SJCRH30 (cell line): ENCODE results near the gene DCAF5. TPM values are rescaled to one million over a fixed set of nuclear protein-coding genes. Genes with fewer than 3 reads are reported as not detected.
A peak's percentile ranks its signal among the peaks of the same experiment; 100 is the strongest.
"Not testable (repeated sequence)": the region's sequence is repeated elsewhere in the genome, so short reads cannot be mapped to it uniquely, and the experiment has no call there.

ENCODE experiments used
- DNase-seq, 2 experiments: peaks; one replicate each; pipeline ENCODE4 v3.0.0-alpha.2; 2015 to 2020
- H3K27ac ChIP-seq: fragments of 250-450 bp; sonication (Bioruptor Pico); 2 replicates; pipeline ENCODE4 v1.5.1; 2020; ENCODE audit warnings: mild to moderate bottlenecking, moderate library complexity
- H3K27me3 ChIP-seq: fragments of 250-450 bp; sonication (Bioruptor Pico); 2 replicates; pipeline ENCODE4 v1.5.1; 2020; ENCODE audit warnings: mild to moderate bottlenecking, moderate library complexity
- H3K36me3 ChIP-seq: fragments of 250-450 bp; sonication (Bioruptor Pico); 2 replicates; pipeline ENCODE4 v1.5.1; 2020; ENCODE audit warnings: mild to moderate bottlenecking, moderate library complexity
- H3K4me1 ChIP-seq: fragments of 250-450 bp; sonication (Bioruptor Pico); 2 replicates; pipeline ENCODE4 v1.5.1; 2020; ENCODE audit warnings: mild to moderate bottlenecking, moderate library complexity
- H3K4me3 ChIP-seq: fragments of 250-450 bp; sonication (Bioruptor Pico); 2 replicates; pipeline ENCODE4 v1.5.1; 2020; ENCODE audit warnings: mild to moderate bottlenecking, moderate library complexity
- H3K9me3 ChIP-seq: fragments of 250-450 bp; sonication (Bioruptor Pico); replicated peaks from 2 replicates; pipeline ENCODE4 v1.5.1; 2020; ENCODE audit warnings: mild to moderate bottlenecking, moderate library complexity
- total RNA-seq: library from RNA; depleted of rRNA; stranded (reverse); fragments of >200 nt; shearing (Covaris generic); gene quantifications from 2 replicates; pipeline ENCODE4 v1.2.3, GENCODE V29; 2014

The DCAF5 gene
- total RNA-seq, 1 experiment from 2014 or later, result 29.0 TPM

DNA sequence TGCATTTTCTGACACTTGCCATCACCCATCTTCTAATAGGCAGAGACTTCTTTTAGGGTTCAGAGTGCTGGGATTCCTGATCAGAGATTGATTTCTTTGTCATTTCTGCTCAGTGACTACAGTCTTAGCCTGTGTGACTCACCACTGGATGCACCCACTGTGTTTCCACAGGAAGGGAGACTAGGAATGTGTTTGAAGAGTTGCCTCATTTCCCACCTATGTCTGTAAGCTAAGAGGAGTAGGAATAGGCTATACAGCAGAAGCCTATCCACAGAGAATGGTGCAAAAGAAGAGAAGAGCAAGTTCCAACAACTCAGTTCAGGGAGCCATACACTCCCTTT lies 113.7 kb downstream of the DCAF5 start:
- Histone ChIP-seq H3K27me3 (no peaks in the 10 kb centered on the region), H3K27ac (peak overlapping the region; percentile 56), H3K4me3 (no peak overlapping the region), H3K4me1 (peaks cover 51% of the 10 kb centered on the region), H3K9me3 (no peaks in the 10 kb centered on the region), H3K36me3 (no peaks in the 10 kb centered on the region)
- DNase-seq, result peak in 1 of 2 experiments; percentile 32

DNA sequence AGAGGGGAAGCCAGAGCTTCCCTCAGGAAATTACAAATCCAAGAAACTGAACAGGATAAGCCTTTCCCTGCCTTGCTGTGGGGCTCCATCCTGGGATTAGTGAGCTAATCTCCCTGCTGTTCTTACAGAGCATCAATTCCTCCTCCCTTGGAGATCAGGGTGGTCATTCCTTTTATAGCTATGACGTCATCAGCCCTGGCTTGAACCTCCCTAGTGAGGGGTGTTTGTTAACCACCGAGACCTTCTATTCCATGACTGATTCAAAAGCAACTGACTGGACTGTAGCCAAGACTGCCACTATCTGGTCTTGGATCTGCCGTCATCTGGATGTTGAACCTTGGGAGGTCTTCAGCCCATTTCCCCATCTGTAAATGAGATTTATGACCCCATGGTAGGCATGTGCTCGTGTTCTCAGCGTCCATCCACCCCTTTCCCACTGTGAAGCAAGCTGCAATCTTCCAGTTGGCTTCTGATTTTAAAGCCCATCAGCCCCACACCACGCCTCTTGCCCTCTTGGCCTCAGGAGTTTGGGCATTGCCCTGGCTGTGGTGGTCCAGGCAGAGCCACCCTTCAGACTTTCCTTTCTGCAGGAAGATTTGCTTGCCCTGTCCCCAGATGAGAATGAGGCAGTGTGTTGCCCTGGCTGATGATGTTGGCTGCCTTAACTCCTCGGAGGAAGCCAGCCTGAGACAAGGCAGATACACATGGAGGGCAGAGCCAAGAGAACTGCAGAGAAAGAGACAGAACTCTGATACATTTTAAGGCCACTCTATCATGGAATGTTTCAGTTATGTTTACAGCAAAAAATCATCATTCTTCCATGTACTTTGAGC lies 114.2 kb downstream of the DCAF5 start:
- DNase-seq, result peak; percentile 89 to 94
- Histone ChIP-seq H3K36me3 (no peaks in the 10 kb centered on the region), H3K27me3 (no peaks in the 10 kb centered on the region), H3K4me1 (peaks cover 49% of the 10 kb centered on the region), H3K4me3 (no peak overlapping the region), H3K27ac (peak overlapping the region; percentile 56), H3K9me3 (no peaks in the 10 kb centered on the region)

DNA sequence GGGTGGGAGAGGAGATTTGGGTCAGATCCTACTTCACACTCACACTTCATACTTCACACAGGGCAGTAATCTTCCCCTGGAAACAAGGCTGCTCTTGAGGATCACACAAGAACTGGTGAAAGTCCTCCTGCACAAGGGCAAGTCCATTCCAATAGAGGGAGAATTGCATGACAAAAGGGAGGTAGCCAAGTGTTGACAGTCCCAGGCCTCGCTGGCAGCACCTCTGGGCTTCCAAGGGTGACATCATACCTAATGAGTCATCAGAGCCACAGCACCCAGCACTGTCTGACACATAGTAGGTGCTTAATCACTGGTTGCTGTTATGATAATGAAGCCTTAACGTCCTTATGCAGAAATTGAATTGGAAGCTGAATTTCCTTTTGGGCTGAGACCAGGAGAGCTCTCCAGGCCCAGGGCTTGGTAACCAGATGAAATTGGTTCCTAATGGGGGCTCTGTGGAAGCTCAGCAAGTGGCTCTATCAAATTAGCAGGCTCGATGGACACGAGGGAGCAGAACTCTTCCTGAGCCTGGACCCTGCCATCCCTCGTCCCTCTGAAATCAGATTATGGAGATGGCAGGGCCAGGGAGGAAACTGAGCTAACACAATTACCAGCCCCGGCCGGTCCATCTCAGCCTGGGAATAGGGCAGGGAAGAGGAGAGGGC lies 115.0 kb downstream of the DCAF5 start:
- Histone ChIP-seq H3K4me1 (peaks cover 43% of the 10 kb centered on the region), H3K27ac (peak overlapping the region; percentile 56), H3K9me3 (no peaks in the 10 kb centered on the region), H3K36me3 (no peaks in the 10 kb centered on the region), H3K27me3 (no peaks in the 10 kb centered on the region), H3K4me3 (no peak overlapping the region)
- no peak for DNase-seq

DNA sequence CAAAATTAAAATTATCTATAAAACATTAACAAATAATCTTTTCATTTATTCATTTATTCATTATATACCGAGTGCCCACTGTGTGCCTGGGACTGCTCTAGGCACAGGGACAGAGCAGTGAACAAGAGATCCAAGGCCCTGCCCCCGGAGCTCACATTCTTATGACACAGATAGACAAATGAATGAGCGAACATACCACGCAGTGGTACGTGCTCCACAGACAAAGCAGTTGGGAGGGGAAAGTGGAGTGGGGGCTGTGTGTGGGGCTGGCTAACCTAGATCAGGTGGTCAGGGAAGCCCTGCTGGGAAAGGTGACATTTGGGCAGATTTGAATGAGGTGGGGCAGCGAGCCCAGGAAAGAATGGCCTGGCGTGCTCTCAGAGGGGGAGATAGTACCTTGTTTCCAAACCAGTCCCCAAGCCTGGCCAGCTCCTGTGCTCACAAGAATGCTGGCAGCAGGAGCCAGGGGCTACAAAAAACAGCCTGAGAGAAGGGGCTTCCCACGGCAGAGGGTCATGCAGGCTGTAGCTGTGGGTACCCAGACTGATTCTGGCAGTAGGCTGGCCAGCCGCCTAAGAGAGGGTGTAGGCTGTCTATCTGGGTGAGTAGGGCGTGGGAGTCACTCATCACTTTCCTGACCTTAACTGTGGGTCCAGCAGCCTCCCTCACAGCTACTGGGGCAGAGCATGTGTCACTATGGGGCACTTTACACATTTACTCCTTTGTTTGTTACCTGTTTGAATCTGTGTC lies 116.0 kb downstream of the DCAF5 start:
- Histone ChIP-seq H3K27ac (no peak overlapping the region), H3K4me1 (peaks cover 34% of the 10 kb centered on the region), H3K4me3 (no peak overlapping the region), H3K27me3 (no peaks in the 10 kb centered on the region), H3K9me3 (no peaks in the 10 kb centered on the region), H3K36me3 (no peaks in the 10 kb centered on the region)
- no peak for DNase-seq

DNA sequence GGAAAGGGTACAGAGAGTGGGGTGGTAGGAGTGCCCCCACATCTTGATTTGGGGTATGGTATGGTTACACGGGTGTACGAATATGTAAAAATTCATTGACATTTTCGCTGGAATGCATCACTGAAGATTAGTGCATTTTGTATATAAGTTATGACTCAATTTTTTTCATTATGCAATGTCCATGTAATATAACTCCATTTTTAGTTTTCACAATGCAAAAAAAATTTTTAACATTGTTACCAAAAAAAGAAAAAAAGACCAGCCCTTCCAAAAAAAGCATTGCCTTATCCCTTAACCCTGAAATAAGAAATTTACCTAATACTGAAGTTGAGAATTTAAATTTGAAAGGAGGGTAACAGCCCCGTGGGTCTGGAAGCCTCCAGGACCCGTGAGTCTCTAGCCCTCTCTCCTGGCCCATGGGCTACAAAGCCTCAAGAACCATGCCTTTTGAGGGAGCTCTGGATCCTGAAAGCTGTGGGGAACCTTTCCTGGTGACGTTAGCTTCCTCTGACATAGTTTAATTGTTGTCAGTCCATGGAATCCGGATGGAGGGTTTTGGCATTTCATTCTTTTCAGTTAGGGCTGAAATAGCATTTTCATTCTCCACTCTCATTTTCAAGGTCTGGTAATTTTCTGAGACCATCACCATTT lies 118.2 kb downstream of the DCAF5 start:
- Histone ChIP-seq H3K9me3 (no peaks in the 10 kb centered on the region), H3K4me3 (no peak overlapping the region), H3K36me3 (no peaks in the 10 kb centered on the region), H3K4me1 (peaks cover 25% of the 10 kb centered on the region), H3K27ac (no peak overlapping the region), H3K27me3 (no peaks in the 10 kb centered on the region)
- DNase-seq, result no peak

DNA sequence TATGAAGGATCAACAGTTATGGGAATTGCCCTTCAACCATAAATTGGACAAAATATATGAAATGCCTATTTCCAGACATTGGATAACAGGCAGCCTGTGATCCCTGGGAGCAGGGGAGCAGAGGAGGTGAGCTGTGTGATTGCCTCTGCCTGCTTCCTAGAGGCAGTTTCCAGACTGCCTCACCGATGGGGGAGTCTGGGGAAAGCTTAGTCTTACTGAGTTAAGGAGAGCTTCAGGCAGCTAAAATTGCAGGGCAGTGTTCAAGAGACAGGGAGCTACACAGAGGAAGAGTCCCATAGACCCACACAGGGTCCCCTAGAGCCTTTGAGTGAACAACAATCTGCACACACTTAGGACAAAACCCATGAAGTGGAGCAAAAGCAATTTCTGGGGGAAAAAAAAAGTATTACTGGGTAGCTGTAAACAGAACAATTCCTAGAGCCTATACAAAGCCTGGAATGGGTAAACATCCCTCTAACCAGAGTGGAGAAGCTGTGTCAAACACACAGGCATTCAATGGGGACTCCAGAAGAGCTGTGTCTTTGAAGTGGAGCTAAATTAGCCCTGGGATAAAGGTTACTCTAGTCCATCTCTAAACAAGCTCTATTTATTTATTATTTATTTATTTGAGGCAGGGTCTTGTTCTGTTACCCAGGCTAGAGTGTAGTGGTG lies 125.5 kb downstream of the DCAF5 start:
- no peaks in the 10 kb centered on the region for H3K9me3 ChIP-seq
- no peaks in the 10 kb centered on the region for H3K27me3 ChIP-seq
- H3K36me3 ChIP-seq, result no peaks in the 10 kb centered on the region
- no peak for DNase-seq
- no peak overlapping the region for H3K4me3 ChIP-seq
- no peak overlapping the region for H3K27ac ChIP-seq
- no peaks in the 10 kb centered on the region for H3K4me1 ChIP-seq

DNA sequence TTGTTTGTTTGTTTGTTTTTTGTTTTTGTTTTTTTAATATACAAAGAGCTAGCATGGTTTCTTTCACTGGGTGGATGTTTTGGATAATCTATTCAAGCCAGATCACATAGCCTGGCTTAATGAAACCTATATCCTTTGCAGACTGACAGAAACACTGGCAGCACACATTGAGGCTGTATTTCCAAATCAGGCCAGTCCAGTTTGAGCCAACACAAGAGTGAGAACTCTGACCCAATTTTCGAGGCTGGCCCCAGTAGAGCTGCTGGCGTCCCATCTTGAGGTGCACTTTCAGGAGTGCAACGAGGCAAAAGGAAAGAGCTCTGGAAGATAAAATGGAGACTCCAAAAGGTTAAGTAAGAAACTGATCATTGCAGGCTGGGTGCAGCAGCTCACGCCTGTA lies 129.9 kb downstream of the DCAF5 start:
- Histone ChIP-seq H3K9me3 (no peaks in the 10 kb centered on the region), H3K27me3 (no peaks in the 10 kb centered on the region), H3K4me1 (no peaks in the 10 kb centered on the region), H3K36me3 (no peaks in the 10 kb centered on the region), H3K4me3 (no peak overlapping the region), H3K27ac (no peak overlapping the region)
- DNase-seq, result no peak

DNA sequence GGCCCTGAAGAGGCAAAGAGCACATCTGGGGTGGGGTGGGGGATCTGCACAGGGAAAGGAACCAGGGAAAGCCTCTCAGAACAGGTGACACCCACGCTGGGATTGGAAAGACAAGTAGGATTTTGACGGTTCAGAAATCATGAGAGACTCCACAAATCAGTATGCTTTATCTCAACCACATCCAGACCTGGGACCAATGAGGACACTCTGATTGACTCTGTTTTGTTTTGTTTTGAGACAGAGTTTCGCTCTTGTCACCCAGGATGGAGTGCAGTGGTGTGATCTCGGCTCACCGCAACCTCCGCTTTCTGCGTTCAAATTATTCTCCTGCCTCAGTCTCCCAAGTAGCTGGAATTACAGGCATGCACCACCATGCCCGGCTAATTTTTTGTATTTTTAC lies 130.8 kb downstream of the DCAF5 start:
- H3K27ac ChIP-seq, H3K9me3 ChIP-seq, DNase-seq, H3K27me3 ChIP-seq, H3K4me3 ChIP-seq, H3K4me1 ChIP-seq, H3K36me3 ChIP-seq: not testable (repeated sequence)

DNA sequence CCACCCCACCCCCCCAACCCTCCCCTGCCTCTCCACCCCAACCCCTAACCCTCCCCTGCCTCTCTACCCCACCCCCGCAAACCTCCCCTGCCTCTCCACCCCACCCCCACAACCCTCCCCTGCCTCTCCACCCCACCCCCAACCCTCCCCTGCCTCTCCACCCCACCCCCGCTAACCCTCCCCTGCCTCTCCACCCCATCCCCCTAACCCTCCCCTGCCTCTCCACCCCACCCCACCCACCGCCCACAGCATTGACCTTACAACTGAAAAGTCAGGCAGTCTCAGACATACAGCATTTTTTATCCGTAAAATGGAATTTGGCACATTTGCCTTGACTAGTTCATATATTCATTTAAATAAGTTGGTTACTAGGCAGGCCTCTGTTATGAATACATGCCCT lies 135.2 kb downstream of the DCAF5 start:
- no peak for DNase-seq
- no peaks in the 10 kb centered on the region for H3K27me3 ChIP-seq
- H3K9me3 ChIP-seq, result no peaks in the 10 kb centered on the region
- no peak overlapping the region for H3K4me3 ChIP-seq
- H3K36me3 ChIP-seq, result no peaks in the 10 kb centered on the region
- H3K4me1 ChIP-seq, result peaks cover 8% of the 10 kb centered on the region
- no peak overlapping the region for H3K27ac ChIP-seq

DNA sequence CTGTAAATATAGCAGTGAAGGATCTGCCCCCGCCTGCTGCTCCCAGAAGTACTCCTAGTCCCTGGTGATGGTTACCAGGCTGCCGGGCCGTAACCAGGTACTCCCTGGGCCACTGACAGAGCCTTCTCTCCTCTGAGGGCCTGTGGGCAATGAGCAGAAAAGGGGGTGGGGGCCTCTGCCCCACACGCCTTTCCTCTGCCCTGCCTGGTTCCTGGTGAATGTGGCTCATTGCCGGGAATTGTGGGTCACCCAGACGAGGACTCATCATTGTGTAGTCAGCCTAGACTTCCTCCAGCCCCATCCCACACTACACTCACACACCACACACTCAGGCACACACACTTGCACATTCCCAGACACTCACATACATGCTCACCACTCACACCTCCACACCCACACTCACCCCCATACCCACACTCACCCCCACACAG lies 138.1 kb downstream of the DCAF5 start:
- Histone ChIP-seq H3K27ac (no peak overlapping the region), H3K36me3 (no peaks in the 10 kb centered on the region), H3K27me3 (no peaks in the 10 kb centered on the region), H3K4me1 (peaks cover 8% of the 10 kb centered on the region), H3K4me3 (no peak overlapping the region), H3K9me3 (no peaks in the 10 kb centered on the region)
- DNase-seq, result no peak

DNA sequence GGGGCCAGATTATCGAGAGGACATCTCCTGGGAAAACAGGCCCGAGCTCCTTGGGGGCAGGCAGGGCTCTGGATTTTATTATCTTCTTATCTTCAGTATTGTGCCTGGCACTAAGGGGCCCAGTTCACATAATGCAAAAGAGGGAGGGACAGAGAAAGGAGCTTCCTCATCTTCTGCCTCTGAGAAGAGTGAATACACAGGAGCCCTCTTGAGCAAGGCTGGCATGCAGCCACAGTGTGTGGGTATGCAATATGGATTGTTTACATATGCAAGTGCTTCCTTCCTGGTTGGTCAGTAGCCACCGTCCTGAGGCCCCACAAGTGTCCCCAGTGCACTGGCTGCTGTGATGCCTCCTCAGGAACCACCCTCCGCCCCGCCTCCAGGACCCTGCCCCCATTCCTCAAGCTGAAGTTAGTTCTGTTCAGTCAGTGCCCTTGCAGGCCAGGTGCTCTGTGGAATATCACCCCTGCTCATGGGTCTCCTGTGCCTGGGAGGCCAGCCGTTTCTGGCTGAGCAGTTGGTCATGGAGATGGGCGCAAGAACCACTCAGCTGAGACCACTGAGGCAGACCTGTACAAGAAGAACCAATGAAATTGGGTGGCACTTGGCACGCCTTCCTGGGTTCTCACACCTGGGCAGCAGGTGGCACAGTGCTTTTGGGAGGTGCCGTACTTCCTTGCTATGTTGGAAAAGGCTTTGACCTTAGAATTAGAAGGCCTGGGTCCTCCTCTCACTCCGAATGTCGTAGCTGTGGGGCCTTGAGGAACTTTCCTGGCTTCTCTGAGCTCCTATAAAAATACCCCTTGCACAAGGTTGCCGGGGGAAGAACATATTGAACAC lies 138.8 kb downstream of the DCAF5 start:
- peaks cover 8% of the 10 kb centered on the region for H3K4me1 ChIP-seq
- H3K27me3 ChIP-seq, result no peaks in the 10 kb centered on the region
- H3K4me3 ChIP-seq, result no peak overlapping the region
- DNase-seq, result peak; percentile 66 to 76
- no peaks in the 10 kb centered on the region for H3K9me3 ChIP-seq
- H3K27ac ChIP-seq, result no peak overlapping the region
- H3K36me3 ChIP-seq, result no peaks in the 10 kb centered on the region

DNA sequence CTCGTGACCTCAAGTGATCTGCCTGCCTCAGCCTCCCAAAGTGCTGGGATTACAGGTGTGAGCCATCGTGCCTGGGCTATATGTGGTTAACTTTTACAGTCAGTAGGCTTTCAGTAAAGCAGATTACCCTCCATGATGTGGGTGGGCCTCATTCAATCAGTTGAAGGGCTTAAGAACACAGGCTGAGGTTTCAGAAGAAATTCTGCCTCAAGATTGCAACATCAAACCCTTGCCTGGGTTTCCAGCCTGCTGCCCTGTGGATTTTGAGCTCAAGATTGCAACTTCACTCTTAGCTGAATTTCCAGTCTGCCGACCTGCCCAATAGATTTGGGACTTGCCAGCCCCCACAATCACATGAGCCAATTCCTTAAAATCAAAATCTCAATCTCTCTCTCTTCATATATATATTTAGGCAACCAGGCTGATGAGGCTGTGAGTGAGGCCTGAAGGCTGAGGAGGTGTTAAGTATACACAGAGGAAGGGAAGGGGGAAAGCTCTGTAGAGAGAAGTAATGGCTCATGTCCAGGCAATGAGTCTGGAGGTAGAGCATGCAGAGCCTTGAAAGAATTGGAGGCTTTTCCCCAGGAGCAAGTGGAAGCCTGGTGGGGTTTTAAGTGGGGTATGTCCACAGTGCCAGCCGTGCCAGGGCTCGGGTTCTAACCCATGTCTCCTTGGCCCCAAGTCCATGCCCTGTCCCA lies 140.5 kb downstream of the DCAF5 start:
- H3K36me3 ChIP-seq, result no peaks in the 10 kb centered on the region
- H3K27ac ChIP-seq, result no peak overlapping the region
- H3K4me1 ChIP-seq, result peaks cover 8% of the 10 kb centered on the region
- no peaks in the 10 kb centered on the region for H3K9me3 ChIP-seq
- H3K4me3 ChIP-seq, result no peak overlapping the region
- DNase-seq, result no peak
- no peaks in the 10 kb centered on the region for H3K27me3 ChIP-seq

DNA sequence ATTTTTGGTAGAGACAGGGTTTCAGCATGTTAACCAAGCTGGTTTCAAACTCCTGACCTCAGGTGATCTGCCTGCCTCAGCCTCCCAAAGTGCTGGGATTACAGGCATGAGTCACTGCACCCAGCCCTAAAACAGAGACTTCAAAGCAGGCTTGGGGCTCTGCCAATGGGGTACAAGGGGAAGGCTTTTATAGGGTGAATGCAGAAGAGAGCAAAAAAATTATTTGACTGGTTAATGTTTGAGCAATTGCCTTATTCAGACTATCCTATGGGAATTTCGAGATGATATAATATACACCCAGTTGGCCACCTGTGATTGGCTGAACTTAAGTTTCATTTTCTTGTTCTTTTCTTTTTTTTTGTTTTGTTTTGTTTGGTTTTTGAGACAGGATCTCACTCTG lies 142.3 kb downstream of the DCAF5 start:
- H3K4me1 ChIP-seq, result peaks cover 12% of the 10 kb centered on the region
- H3K27me3 ChIP-seq, result no peaks in the 10 kb centered on the region
- no peaks in the 10 kb centered on the region for H3K9me3 ChIP-seq
- no peak overlapping the region for H3K4me3 ChIP-seq
- no peak for DNase-seq
- H3K36me3 ChIP-seq, result no peaks in the 10 kb centered on the region
- no peak overlapping the region for H3K27ac ChIP-seq
